HG03457 (cell line): ENCODE data around the gene GBX2.

Source experiments
- ATAC-seq: cut with Tn5 transposase; IDR thresholded peaks from one replicate; pipeline ENCODE4 v1.9.1; 2021; ENCODE audit warnings: moderate number of reproducible peaks; ENCODE audit not compliant: unreplicated experiment

The GBX2 gene

DNA sequence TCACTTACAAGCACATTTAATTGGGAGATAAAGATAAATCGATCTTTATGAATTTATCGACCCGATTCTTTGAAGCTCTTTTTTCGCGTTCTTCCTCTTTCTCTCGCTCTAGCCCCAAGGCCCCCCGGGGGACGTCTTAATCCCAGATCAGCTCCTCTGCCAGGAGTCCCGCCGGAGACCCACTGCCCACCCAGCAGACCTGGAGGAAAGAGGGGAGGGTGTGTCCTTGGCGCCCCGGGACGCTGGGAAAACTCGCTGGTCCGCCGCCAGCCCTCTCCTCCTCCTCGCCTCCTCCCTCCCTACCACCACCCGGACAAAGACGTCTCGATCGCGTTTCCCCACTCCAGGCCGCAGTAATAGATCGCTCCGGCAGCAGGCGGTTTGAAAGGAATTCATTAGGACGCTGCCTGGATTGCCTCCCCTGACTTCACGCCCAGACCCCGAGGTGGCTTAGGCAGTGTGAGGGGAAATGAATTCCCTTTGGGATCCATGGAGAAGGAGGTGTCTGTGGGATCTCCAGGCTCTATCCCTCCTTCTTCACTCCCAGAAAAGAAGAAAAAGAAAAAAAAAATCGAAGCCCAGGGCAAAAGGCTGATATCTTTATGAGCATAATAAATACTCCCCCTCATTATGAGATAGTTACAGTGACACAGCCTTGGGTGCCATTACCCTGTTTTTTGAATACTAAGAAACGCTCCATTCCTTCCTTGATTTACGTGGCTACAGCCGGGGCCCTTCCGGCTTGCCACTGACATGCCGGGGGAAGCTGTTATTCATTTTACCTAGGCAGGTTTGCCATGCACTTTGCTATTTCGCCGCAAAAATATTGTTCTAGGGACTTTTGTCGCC, 1.8 kb upstream of the GBX2 start:
- no peak for ATAC-seq

DNA sequence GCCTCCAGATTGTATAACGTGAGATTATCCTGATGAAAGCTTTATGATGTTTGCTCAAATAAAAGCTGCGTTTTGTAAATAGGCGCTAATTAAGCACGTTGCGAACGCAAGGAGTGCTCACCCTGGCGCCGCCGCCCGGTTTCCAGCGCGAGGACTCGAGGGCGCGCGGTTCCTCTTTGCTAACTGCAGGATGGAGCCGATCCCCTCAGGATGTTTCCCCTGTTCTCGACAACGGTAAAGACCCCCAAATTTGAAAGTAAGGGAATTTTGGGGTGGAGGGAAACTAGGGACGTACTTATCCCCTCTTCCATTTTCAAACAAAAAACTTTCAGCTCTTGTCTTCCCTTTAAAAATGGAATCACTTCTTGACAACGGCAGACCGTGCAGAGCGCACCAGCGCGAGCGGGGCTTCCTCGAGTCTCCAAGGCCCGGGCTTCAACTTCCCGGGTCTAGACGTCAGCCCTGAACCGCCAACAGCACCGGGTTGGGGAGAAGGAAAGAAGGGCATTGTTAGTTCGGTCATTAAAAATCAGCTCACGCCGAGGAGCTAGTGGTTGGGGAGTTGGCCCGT, 1.1 kb upstream of the GBX2 start:
- ATAC-seq: no peak

DNA sequence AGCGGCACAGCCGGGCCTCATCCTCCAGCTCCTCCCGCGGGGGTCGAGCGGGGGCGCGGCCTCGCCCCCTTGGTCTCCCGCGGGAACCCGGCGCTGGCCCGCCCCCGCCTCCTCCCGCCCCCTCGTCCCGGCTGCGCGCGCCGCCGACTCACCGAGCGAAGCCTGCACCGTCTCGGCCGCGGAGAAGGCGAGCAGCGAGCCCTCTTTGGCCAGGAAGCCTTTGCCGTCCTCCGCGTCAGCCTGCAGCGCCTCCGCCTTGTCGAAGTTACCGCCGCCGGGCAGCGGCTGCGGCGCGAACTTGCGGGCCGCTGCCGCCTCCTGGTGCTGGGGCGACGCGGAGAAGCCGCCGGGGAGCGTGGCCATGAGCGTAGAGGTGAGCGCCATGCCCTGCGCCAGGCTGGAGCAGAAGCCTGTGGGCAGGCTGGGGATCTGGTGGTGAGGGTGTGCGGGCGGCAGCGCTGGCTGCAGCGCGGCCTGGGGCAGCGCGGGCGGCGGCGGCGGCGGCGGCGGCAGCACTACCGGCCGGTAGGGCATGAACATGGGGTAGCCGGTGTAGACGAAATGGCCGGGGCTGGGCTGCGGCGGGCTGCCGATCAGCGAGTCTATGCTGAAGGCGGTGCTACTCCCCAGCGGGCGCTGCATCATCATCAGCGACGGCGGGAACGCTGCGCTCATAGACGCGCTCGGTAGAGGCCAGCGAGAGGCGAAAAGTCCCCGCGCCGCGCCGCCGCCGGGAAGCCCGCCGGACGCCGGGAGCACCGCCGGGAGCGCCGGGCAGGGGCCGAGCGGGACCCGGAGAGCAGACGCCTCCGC, 683 bp downstream of the GBX2 start:
- ATAC-seq: no peak

DNA sequence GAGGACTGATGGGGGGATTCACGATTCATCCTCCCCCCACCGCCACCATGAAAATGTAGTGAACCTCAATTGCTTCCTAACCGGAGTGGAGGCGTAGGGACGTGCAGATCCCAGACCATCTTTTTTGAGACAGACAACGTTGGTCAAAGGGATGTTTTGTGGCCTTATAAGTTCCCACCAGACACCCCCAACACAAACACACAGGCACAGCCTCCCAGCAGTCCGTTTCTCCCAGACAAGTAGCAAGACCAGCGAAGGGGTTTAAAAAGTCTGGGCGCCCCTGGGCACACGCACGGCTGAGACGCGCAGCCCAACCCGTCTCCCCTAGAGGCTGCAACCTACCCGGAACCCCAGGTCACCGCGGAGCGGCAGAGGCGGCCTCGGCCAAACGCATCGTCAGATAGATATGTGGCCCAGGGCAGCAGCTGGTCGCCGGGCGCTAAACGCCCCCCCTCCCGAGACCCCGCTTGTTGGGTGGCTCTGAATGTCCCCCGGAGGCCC, 1.3 kb downstream of the GBX2 start:
- ATAC-seq: no peak

DNA sequence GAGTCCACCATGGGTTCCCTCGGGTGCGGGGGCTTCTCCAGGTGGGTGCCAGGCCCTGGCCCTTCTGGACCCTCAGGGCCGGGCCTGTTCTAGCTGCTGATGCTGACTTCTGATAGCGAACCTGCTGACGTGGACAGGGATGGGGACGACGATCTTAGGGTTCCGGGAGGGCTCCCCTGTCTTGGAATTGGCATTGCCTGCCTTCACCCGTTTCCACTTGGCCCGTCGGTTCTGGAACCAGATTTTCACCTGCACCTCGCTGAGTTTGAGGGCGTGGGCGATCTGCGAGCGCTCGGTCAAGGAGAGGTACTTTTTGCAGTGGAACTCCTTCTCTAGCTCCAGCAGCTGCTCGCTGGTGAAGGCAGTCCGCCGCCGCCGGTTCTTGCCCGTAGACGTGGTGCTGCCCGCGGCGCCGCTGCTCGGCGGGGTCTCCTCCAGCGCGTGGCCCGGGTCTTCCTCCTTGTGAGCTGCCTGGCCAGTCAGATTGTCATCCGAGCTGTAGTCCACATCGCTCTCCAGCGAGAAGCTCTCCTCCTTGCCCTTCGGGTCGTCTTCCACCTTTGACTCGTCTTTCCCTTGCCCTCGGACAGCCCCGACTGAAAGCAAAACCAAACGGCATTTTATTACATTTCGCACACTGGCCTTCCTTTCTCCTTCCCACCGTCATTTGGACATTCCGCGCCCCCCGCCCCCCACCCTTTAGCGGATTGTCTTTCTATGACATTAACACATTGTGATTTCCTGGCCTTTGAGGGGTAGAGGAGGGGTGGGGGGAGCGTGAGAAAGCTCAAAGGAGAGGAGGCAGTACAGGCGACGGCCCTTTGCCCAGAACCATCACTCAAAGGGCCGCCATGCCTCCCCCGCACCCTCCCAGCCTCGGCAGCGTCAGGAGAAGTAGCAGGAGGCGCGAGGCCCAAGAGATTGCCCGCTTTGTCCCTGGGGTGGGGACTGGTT, 2.1 kb downstream of the GBX2 start:
- no peak for ATAC-seq

DNA sequence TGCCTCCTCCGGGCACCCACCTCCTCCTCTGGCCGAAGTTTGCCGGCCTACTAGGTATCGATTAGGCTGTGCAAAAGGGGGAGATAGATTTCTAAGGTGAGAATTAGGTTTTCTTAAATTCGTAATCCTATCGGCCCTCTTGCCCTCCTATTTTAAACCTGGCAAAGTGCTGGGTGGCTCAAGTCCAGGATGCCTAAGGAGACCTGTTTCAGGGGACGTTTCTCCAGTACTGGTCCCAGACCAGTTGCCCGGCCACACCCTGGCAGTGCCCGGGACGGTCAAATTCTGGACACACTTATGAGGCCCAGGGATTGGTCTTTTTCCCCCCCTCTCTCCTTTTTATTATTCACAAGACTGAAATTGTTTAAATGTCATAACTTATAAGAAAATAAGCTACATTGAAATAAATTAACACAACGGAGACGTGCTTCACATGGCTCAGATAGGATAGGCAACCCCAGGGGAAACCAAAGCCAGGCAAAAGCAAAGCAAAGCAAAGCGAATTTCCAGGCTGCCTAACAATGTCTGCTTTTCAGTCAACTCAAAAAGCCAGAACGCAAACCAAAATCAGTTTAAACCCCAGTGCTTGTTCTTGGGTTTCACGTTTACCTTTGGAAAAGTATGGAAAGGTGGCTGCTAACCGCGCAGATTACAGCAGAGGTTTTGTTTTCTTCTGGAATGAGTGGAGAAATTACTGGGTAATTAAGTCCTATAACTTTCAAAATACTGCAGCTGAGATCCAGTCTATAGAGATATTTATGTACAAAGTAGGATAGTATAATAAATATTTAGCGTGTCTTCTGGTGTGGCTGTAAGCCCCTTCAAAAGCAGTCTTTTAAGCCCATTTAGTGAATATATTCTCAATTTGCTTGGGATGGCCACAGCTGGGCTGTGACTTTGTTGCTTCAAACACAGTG, 3.0 kb downstream of the GBX2 start:
- no peak for ATAC-seq

DNA sequence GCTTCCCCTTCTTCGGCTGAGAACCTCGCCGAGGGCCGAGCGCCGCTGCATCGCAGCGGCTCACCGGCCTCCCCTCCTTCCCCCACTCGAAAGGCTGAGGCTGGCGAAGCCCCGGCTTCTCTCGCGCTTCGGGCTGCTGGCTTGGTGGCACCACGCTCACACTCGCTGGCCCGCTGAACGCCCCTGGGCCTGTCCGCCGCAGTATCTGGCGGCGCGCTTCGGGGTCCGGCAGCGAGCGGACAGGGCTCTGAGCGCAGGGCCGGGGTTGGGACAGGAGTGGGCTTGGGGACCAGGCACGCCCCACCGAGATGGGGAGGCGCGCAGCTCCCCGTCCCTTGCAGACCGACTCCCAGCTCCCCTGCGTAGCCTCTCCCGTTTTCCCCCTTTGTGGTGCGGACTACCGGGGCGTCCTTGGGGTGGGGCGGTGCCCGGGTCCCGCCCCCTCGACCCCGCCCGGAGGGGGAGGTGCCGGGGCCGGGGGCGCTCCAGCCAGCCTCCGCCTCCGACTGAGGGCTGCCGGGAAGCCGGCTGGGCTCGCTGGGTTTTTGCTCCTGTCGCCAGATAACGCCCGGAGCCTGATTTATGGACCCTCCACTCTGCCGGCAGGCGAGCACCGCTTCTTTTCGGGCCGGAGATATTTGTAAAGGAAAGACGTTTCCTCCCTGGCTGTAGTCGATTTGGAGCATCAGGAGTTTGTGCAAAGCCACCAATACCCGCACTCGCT, 3.8 kb downstream of the GBX2 start:
- no peak for ATAC-seq

DNA sequence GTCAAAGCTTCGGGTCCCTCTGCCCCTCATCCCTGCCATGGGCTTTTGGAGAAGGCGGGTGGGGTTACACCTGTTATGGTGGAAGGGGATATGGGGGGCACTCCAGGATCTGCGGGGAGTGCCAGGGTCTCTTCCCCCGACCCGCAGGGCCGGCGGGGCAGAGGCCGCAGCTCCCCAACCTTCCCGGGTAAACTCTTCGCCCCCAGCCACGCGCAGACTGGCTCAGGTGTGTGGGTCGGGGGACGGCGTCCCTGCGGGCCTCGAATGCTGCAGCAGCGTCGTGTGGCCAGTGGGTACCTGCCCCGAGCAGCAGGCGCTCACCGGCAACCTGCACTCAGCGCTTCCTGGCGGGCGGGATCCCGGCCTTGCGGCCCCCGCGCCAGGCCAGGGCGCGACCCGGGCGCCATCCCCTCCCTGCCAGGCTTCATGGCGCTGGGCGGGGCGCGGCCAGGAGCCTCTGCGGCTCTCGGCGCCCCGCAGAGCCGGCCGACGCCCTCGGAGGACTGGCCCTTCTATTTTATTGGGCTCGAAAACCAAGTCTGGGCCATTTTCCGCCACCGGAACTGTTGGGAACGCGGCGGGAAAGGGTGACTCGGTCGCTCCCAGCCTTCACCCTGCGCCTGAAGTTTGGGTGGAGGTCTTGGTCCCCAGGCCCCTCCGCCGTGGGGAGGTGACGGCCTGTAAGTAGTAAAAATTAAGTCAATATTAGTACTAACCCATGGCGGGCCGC, 4.5 kb downstream of the GBX2 start:
- ATAC-seq: no peak

DNA sequence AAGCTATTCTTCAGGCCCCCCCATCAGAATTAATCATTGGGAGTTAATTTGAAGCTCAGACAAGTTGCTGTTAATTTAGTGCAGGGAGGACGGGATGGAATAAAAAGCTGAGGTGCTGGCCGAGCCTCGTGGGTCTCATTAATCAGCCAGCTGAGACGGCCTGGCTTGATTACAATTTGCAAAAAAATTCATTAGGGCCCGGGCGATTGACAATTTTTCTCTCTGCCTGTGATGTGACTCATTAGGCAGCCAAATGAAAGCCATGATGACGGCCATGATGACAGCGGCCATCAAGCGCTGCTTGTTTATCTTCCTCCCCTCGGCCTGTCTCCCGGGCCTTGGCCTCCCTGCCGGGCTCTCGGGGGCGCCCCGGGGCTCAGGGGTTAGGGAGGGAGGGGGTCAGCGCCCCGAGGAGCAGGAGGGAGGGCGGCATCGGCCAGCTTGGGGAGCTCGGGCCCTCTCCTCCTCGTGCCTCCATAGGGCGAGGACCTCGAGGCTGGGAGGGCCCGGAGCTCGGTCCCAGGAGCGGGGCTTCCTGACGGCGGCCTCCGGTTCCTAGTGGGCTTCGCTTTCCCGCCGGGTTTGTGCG, 5.2 kb downstream of the GBX2 start:
- no peak for ATAC-seq

DNA sequence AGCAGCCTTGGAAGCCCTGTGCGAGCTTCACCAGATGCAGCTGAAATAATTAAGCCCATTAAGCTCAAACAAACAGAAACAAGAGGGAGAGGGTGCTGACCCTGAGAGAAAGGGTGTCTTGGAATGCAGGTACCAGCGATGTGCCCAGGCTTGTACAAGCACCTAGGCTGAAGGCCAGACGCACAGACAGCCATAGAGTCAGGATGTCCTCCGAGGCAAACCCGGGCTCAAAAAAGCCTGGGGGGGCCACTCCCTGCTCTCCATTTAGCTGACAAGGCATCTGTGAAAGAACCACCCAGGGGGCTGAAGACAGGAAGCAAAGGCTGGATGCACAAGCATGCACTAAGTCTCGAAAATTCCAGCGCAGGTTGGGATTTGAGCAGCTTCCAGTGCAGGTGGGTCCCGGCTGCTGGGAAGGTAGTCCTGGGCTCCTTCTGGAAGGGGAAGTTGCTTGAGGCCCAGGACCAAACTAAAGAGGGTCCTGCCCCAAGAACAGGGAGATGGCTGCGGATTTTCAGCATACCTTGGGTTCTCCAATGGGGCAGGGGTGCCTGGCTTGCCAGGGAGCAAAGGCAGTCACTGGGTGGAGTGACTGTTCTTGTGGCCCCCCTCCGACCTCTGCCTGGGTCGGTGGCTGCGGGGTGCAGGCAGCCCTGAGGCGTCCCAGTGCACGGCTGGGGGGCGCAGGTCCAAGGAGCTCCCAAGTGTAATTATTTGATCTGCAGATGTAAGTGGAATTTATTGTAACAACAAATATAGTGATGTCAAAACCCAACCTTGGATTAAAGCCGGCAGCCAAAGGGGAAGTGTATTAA, 5.9 kb downstream of the GBX2 start:
- ATAC-seq: no peak

DNA sequence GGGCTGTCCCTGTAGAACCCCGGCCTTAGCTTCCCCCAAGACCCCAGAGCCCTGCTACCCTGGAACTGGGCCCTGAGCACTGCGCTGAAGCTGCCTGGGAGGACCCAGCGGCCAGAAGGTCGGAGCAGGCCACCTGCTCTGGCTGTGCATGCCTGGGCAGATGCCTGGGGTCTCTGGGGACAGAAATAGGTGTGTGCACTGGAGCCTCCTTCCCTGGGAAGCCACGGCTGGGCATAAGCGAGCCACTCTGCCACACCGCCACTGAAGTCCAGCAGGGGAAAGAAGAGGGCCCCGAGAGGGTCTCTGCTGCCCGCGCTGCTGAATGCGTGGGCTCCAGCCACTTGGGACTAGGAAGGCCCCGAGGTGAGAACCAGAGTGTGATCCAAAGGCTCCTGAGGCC, 6.7 kb downstream of the GBX2 start:
- ATAC-seq: no peak

DNA sequence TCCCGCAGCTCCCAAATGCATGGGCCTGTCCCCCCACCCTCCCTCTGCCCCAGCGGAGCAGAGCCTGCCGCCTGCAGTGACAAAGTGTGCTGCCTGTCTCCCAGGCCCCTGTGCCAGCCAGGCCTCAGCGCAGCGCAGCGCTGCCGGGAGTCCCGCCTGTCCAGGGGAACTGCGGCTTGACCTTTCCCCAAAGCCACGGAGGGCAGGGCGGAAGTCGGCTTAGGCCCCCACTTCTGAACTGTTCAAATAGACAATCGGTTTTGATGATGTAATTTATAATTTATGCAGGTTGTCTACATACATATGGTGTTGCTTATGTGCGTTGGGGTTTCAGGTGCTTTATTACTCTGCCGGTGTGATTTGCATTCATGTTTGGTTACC, 7.1 kb downstream of the GBX2 start:
- no peak for ATAC-seq

DNA sequence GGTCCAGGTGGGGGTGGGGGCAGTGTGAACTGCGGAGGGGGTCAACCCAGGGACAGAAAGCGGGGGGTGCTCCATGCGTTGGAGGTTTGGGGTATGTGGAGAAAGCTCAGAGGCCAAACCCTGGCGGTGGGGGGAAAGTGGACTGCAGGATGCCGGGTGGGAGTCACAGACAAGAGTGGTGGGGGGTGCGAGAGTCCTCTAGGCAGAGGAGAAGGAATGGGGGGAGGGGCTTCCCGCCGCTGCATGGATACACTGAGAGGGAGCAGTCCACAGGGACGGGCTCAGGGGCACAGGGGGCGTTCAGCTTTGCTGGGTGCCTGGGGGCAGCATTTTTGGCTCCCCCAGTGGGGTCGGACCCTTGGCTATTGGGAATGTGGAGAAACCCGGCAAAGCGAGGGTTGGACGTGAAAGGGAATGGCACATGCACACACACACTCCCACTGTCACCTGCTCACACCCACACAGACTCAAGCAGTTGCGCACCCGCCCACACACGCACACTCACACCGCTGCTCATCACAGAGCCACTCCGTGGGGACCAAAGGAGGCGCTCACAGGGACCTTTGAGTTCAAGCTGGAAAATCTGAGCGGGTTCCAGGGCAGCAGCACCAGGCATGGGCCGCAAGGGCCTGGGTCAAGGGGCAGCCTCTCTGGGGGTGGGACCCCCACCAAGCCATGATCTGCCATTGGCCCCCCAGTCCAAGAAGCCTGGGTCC, 7.7 kb downstream of the GBX2 start:
- ATAC-seq: no peak

DNA sequence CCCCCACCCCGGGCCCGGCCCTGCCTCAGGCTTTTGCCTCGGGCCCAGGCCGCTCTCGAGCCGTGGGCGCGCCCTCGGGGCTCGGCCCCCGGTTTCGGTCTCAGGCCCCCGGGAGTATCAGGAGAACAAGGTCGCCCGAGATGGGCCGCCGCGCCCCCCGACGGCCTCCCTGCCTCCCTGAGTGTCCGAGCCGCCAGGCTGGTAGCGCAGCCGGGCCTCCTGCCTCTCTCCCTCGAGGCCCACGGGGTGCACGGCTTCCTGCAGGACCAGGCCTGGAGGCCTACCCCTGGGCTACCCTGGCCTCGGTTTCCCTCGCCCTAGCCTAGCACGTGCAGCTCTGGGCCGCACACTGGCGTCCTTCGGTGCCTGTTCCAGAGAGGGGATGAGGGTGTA, 8.4 kb downstream of the GBX2 start:
- ATAC-seq: no peak

DNA sequence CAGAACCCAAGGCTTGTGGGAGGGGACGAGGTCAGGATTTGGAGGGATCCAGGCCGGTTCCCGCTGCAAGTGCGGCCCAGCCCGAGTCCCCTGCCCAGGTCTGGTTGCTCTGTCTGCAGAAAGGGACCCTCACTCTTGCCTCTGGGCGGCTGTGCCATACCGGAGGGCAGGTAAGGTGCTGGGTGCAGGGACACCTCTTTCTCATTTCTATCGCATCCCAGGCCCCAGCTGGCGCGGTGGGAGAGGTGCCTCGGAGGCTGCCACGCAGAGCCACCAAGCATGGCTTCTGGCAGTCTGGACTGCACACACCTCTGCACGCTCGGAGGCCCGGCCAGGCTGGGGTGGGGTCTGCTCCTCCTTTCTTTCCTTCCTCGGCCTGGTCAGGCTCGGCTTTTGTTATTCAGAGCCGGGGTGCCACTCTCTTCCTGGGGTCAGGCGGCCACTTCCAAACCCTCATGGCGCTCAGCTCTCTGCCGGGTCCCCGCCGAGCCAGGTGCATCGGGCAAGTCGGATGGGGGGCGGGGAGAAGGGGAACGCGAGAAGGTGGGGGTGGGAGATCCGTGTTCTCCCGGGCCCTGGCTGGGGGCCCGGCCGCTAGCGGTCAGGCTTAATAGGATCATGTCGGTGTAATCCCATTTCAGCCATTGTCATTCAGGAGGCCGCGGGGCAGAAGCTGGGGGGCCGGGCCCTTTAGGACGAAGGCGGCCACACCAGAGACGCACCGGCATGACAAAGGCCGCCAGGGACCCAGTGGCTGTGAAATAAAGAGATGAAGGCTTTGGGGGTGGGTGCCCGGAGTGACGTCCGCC, 9.0 kb downstream of the GBX2 start:
- no peak for ATAC-seq
